Measurements from ENCODE around the gene INPP5K. TPM values are rescaled to one million over a fixed set of nuclear protein-coding genes. Genes with fewer than 3 reads are reported as not detected.

INPP5K gene
- total RNA-seq, 1 donor from 2014 or later = 42.4 TPM

DNA sequence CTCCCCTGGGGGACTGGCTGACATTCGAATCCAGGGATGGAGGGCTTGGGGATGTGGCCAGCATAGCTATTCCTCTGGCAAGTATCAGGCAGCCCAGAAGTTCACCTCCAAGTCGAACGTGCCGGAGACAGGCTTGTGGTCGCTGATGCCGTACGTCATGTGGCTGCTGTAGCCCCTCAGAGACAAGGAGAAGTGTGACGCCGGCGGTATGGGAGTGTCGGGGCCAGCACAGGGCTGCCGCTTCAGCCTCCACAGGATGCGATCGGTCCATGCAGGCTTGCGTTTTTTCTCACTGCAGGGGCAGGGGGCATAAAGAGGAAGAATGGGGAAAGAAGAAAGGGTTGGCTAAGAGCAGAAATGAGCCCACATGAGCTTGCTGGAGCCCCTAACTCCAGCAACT, 18.6 kb downstream of the INPP5K start:
- H3K27ac Mint-ChIP-seq (ENCODE audit: unreplicated experiment) = no peak overlapping the region
- H3K36me3 Mint-ChIP-seq (ENCODE audit: unreplicated experiment) = no peaks in the 10 kb centered on the region
- TF ChIP-seq, protein P1, sequence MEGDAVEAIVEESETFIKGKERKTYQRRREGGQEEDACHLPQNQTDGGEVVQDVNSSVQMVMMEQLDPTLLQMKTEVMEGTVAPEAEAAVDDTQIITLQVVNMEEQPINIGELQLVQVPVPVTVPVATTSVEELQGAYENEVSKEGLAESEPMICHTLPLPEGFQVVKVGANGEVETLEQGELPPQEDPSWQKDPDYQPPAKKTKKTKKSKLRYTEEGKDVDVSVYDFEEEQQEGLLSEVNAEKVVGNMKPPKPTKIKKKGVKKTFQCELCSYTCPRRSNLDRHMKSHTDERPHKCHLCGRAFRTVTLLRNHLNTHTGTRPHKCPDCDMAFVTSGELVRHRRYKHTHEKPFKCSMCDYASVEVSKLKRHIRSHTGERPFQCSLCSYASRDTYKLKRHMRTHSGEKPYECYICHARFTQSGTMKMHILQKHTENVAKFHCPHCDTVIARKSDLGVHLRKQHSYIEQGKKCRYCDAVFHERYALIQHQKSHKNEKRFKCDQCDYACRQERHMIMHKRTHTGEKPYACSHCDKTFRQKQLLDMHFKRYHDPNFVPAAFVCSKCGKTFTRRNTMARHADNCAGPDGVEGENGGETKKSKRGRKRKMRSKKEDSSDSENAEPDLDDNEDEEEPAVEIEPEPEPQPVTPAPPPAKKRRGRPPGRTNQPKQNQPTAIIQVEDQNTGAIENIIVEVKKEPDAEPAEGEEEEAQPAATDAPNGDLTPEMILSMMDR (IDR thresholded peaks at IDR 0.05; ENCODE audit: partially characterized antibody, unreplicated experiment) = no peak
- DNase-seq = peak; percentile 43
- H3K4me3 Mint-ChIP-seq (ENCODE audit: unreplicated experiment) = peak overlapping the region; percentile 3
- H3K27me3 Mint-ChIP-seq (ENCODE audit: unreplicated experiment) = peaks cover 3% of the 10 kb centered on the region
- peaks cover 5% of the 10 kb centered on the region for H3K4me1 Mint-ChIP-seq (ENCODE audit: low read depth, unreplicated experiment)
- no peaks in the 10 kb centered on the region for H3K9me3 Mint-ChIP-seq (ENCODE audit: unreplicated experiment)

DNA sequence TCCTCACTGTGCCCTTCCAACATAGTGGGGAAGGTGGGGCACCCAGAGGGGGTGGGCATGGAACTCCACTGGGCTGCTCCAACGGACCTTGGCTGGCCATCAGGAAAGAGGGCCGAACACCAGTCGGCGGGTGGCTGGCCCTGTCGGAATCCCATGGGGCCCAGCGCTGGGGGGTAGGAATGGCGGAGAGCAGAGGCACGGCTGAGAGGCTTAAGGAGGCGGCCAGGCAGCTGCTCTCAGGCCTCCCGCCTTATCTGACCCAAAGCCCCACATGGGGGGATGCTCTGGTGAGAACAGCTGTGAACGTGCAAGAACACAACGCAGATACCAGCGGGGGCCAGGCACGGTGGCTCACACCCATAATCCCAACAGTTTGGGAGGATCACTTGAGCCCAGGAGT, 19.5 kb downstream of the INPP5K start:
- Mint-ChIP-seq H3K4me3 (ENCODE audit: unreplicated experiment) (no peak overlapping the region), H3K9me3 (ENCODE audit: unreplicated experiment) (peaks cover 2% of the 10 kb centered on the region), H3K27me3 (ENCODE audit: unreplicated experiment) (peaks cover 6% of the 10 kb centered on the region), H3K36me3 (ENCODE audit: unreplicated experiment) (no peaks in the 10 kb centered on the region), H3K4me1 (ENCODE audit: low read depth, unreplicated experiment) (peaks cover 5% of the 10 kb centered on the region), H3K27ac (ENCODE audit: unreplicated experiment) (no peak overlapping the region)
- TF ChIP-seq, protein P1 (IDR thresholded peaks at IDR 0.05; ENCODE audit: partially characterized antibody, unreplicated experiment) = no peak
- no peak for DNase-seq

DNA sequence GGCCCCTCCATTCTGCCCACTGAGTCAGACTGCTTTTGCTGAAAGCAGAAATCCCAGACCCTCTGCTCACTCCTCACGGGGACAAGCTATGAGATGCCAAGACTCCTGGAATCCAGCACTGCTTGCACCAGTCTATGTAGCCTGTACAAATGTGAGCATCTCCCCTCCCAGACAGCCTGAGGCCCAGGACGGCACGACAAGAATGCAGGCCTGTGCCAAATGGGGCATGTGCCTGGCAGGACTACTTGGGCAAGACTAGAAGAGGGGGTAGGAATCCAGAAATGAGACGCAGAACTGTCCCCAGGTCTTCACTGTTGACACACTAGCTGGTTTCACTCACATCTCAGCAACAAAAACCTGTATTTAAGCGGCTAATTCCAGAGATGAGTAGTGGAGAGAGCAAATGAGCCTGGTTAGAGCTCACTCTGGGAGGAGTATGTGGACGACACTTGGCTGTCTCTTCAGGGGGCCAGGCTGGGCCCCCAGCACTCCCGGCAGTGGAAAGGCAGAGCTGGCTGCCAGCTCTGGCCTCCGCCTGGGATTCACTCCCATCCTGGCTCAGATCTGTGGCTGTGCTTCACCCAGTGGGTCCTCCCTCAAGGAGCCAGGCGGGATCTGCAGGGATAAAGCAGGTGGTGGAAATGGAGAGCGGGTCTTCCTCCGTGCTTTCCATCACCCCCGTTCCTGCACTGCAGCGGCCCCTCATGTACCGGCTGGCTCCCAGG, 21.0 kb downstream of the INPP5K start:
- Mint-ChIP-seq H3K4me3 (ENCODE audit: unreplicated experiment) (no peak overlapping the region), H3K9me3 (ENCODE audit: unreplicated experiment) (peaks cover 2% of the 10 kb centered on the region), H3K4me1 (ENCODE audit: low read depth, unreplicated experiment) (peaks cover 7% of the 10 kb centered on the region), H3K36me3 (ENCODE audit: unreplicated experiment) (no peaks in the 10 kb centered on the region), H3K27ac (ENCODE audit: unreplicated experiment) (no peak overlapping the region), H3K27me3 (ENCODE audit: unreplicated experiment) (peaks cover 8% of the 10 kb centered on the region)
- no peak for DNase-seq
- TF ChIP-seq, protein P1 (IDR thresholded peaks at IDR 0.05; ENCODE audit: partially characterized antibody, unreplicated experiment) = no peak

DNA sequence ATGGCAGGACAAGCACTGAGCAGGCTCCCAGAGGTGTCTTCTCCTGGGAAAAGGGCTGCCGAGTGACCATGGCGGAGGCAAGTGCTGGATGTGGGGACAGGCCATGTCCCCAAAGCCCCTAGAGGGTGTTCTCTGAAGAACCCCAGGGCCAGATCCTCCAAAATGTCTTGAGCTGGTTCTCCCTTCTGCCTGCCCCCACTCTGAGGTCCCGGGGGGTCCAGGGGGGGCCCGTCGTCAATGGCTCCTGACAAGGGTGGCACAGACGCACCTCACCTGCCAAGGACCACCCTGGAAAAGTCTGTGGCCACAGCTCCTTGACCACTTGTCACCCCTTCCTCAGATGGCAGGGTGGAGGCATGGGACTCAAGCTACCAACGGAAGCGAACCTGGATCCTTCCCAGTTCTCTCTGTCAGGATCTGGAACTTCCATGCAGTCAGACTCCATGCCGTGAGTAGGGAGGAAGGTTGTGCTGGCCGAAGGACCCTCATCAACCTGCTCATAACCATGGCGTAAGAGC, 21.6 kb downstream of the INPP5K start:
- Mint-ChIP-seq H3K4me3 (ENCODE audit: unreplicated experiment) (no peak overlapping the region), H3K36me3 (ENCODE audit: unreplicated experiment) (no peaks in the 10 kb centered on the region), H3K9me3 (ENCODE audit: unreplicated experiment) (peaks cover 2% of the 10 kb centered on the region), H3K27ac (ENCODE audit: unreplicated experiment) (no peak overlapping the region), H3K27me3 (ENCODE audit: unreplicated experiment) (peaks cover 8% of the 10 kb centered on the region), H3K4me1 (ENCODE audit: low read depth, unreplicated experiment) (peaks cover 9% of the 10 kb centered on the region)
- no peak for DNase-seq
- TF ChIP-seq, protein P1 (IDR thresholded peaks at IDR 0.05; ENCODE audit: partially characterized antibody, unreplicated experiment) = no peak

DNA sequence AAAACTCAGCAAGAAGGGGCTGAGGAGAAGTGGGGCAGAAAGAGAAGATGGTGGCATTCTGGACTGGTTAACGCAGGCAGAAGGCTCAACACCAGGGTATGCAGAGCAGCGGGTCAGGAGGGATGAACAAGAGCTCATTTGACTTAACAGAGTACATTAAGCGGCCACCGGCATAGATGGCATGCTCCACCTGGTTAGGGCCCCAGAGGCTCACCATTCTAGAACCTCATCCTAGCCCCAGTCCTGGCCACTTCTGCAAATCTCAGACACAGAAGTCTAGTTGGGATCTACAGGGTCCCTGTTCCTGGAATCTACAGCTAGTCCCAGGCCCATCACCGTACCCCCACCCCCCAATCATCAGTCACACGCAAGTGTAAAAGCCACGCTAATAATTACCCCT, 22.2 kb downstream of the INPP5K start:
- TF ChIP-seq, protein P1 (IDR thresholded peaks at IDR 0.05; ENCODE audit: partially characterized antibody, unreplicated experiment) = no peak
- Mint-ChIP-seq H3K36me3 (ENCODE audit: unreplicated experiment) (no peaks in the 10 kb centered on the region), H3K27me3 (ENCODE audit: unreplicated experiment) (peaks cover 8% of the 10 kb centered on the region), H3K4me3 (ENCODE audit: unreplicated experiment) (no peak overlapping the region), H3K4me1 (ENCODE audit: low read depth, unreplicated experiment) (peaks cover 9% of the 10 kb centered on the region), H3K27ac (ENCODE audit: unreplicated experiment) (no peak overlapping the region), H3K9me3 (ENCODE audit: unreplicated experiment) (peaks cover 2% of the 10 kb centered on the region)
- DNase-seq = no peak

Measured in glutamatergic neuron (in vitro differentiated cells).